IMR-90 (cell line): Measurements from ENCODE around the gene RNU6-1. TPM values are rescaled to one million over a fixed set of nuclear protein-coding genes. Genes with fewer than 3 reads are reported as not detected.

Experiments
- ATAC-seq: fragments of 200-7000 bp; cut with Tn5 transposase; 2 replicates; pipeline ENCODE4 v1.9.1; 2020; ENCODE audit warnings: low read depth, mild to moderate bottlenecking, moderate library complexity
- BruUV-seq: library from RNA; stranded (reverse); fragments of 400-500 nt; replicated peaks from 2 replicates; lab custom pipeline; 2021; lab: Mats Ljungman, UMichigan
- CTCF ChIA-PET: fragments of 300-600 bp; formaldehyde crosslinking; extraction: SDS; loops from one replicate; lab custom pipeline; 2021; ENCODE audit warnings: antibody characterized with exemption; lab: Yijun Ruan, JAX
- POLR2A ChIA-PET: fragments of 300-600 bp; sonication (Branson Sonifier 250); formaldehyde crosslinking; loops from one replicate; lab custom pipeline; 2022; ENCODE audit warnings: antibody characterized with exemption; ENCODE audit not compliant: unreplicated experiment; lab: Charles Lee
- DNase-seq: peaks from one replicate; pipeline ENCODE4 v3.0.0; 2013
- H2AFZ ChIP-seq: replicated peaks from 2 replicates; pipeline ENCODE3; 2013; ENCODE audit warnings: low read length, mild to moderate bottlenecking; ENCODE audit not compliant: poor library complexity
- H2AK5ac ChIP-seq: 2 replicates; pipeline ENCODE4 v1.6.1; 2013; ENCODE audit warnings: low read depth, low read length, inconsistent platforms
- H2AK9ac ChIP-seq: replicated peaks from 2 replicates; pipeline ENCODE3; 2013; ENCODE audit warnings: mild to moderate bottlenecking, low read depth, low read length, moderate library complexity; ENCODE audit not compliant: poor library complexity
- H2BK120ac ChIP-seq: 2 replicates; pipeline ENCODE4 v1.6.1; 2013; ENCODE audit warnings: low read depth, low read length, inconsistent platforms
- H2BK15ac ChIP-seq: 3 replicates; pipeline ENCODE4 v1.6.1; 2013; ENCODE audit warnings: low read depth, low read length, inconsistent platforms
- H2BK20ac ChIP-seq: 2 replicates; pipeline ENCODE4 v1.6.1; 2013; ENCODE audit warnings: low read depth, mild to moderate bottlenecking, inconsistent platforms, low read length, moderate library complexity
- H2BK5ac ChIP-seq: 2 replicates; pipeline ENCODE4 v1.6.1; 2013; ENCODE audit warnings: mild to moderate bottlenecking, low read depth, low read length, inconsistent platforms; ENCODE audit not compliant: poor library complexity, severe bottlenecking
- H3K14ac ChIP-seq: replicated peaks from 2 replicates; pipeline ENCODE4 v1.6.1; 2013; ENCODE audit warnings: low read depth, low read length, inconsistent platforms
- H3K18ac ChIP-seq: 2 replicates; pipeline ENCODE4 v1.6.1; 2013; ENCODE audit warnings: low read depth, low read length, control low read depth
- H3K23ac ChIP-seq: 2 replicates; pipeline ENCODE4 v1.6.1; 2013; ENCODE audit warnings: low read depth, low read length, inconsistent platforms
- H3K27ac ChIP-seq: 2 replicates; pipeline ENCODE4 v1.5.1; 2013; ENCODE audit warnings: mild to moderate bottlenecking, control low read depth, low read length; ENCODE audit not compliant: insufficient read depth
- H3K27me3 ChIP-seq: 2 replicates; pipeline ENCODE4 v1.6.1; 2013; ENCODE audit warnings: low read length; ENCODE audit not compliant: control insufficient read depth, insufficient read depth
- H3K36me3 ChIP-seq: 2 replicates; pipeline ENCODE4 v1.6.1; 2013; ENCODE audit warnings: low read length, mixed read lengths; ENCODE audit not compliant: control insufficient read depth, insufficient read depth
- H3K4ac ChIP-seq: 2 replicates; pipeline ENCODE4 v1.6.1; 2013; ENCODE audit warnings: low read depth, low read length, inconsistent platforms
- H3K4me1 ChIP-seq: 2 replicates; pipeline ENCODE4 v1.6.1; 2013; ENCODE audit warnings: low read length, mixed read lengths; ENCODE audit not compliant: control insufficient read depth, insufficient read depth
- H3K4me2 ChIP-seq: 2 replicates; pipeline ENCODE4 v1.6.1; 2013; ENCODE audit warnings: low read depth, mild to moderate bottlenecking, control low read depth, low read length, moderate library complexity
- H3K4me3 ChIP-seq: 2 replicates; pipeline ENCODE4 v1.5.1; 2013; ENCODE audit warnings: low read depth, mild to moderate bottlenecking, control low read depth, low read length, moderate library complexity; ENCODE audit not compliant: insufficient read depth
- H3K56ac ChIP-seq: 2 replicates; pipeline ENCODE4 v1.6.1; 2013; ENCODE audit warnings: low read length, inconsistent platforms; ENCODE audit not compliant: insufficient read depth; ENCODE audit errors: extremely low read depth
- H3K79me1 ChIP-seq, 2 experiments: 2 replicates each; pipeline ENCODE4 v1.6.1; 2013; ENCODE audit warnings: low read length in 2 of 2, inconsistent platforms in 1 of 2, low read depth in 1 of 2
- H3K9ac ChIP-seq: 2 replicates; pipeline ENCODE4 v1.6.1; 2013; ENCODE audit warnings: low read depth, low read length, control low read depth
- H3K9me1 ChIP-seq: 2 replicates; pipeline ENCODE4 v1.6.1; 2013; ENCODE audit warnings: low read length, inconsistent platforms; ENCODE audit not compliant: insufficient read depth
- H3K9me3 ChIP-seq: 2 replicates; pipeline ENCODE4 v1.6.1; 2013; ENCODE audit warnings: low read length; ENCODE audit not compliant: control insufficient read depth, insufficient read depth
- H4K20me1 ChIP-seq: 2 replicates; pipeline ENCODE4 v1.6.1; 2013; ENCODE audit warnings: low read length, inconsistent platforms; ENCODE audit not compliant: insufficient read depth
- H4K5ac ChIP-seq: 2 replicates; pipeline ENCODE4 v1.6.1; 2013; ENCODE audit warnings: mild to moderate bottlenecking, low read depth, low read length, control low read depth
- H4K8ac ChIP-seq, 2 experiments: 2 replicates each; pipeline ENCODE4 v1.6.1; 2013; ENCODE audit warnings: low read depth in 2 of 2, low read length in 2 of 2, control low read depth in 1 of 2, inconsistent platforms in 1 of 2
- H4K91ac ChIP-seq: 2 replicates; pipeline ENCODE4 v1.6.1; 2013; ENCODE audit warnings: low read depth, low read length, inconsistent platforms; ENCODE audit not compliant: insufficient read depth
- BHLHE40 ChIP-seq: fragments of 150-350 bp; IDR thresholded peaks from 2 replicates; pipeline ENCODE4 v1.6.1; 2016; ENCODE audit warnings: mild to moderate bottlenecking, low read depth, low read length
- CEBPB ChIP-seq: IDR thresholded peaks from 2 replicates; pipeline ENCODE4 v1.6.1; 2012; ENCODE audit warnings: low read depth, low read length, improper control_type of control experiment
- CHD1 ChIP-seq: IDR thresholded peaks from 2 replicates; pipeline ENCODE4 v1.6.1; 2012; ENCODE audit warnings: low read depth, low read length, improper control_type of control experiment
- FOS ChIP-seq: fragments of 150-350 bp; IDR thresholded peaks from 2 replicates; pipeline ENCODE4 v1.6.1; 2016; ENCODE audit warnings: low read depth, low read length
- MAFK ChIP-seq: IDR thresholded peaks from 2 replicates; pipeline ENCODE4 v1.6.1; 2012; ENCODE audit warnings: low read depth, low read length, improper control_type of control experiment
- MAZ ChIP-seq: IDR thresholded peaks from 2 replicates; pipeline ENCODE4 v1.6.1; 2012; ENCODE audit warnings: low read depth, mild to moderate bottlenecking, low read length, improper control_type of control experiment, moderate library complexity, borderline replicate concordance
- MXI1 ChIP-seq: IDR thresholded peaks from 2 replicates; pipeline ENCODE4 v1.6.1; 2012; ENCODE audit warnings: low read depth, mild to moderate bottlenecking, low read length, moderate library complexity, borderline replicate concordance
- NFE2L2 ChIP-seq: fragments of 150-350 bp; IDR thresholded peaks from 2 replicates; pipeline ENCODE4 v1.6.1; 2016; ENCODE audit warnings: low read depth, mild to moderate bottlenecking, low read length
- POLR2A ChIP-seq: IDR thresholded peaks from 2 replicates; pipeline ENCODE4 v1.6.1; 2012; ENCODE audit warnings: mild to moderate bottlenecking, low read depth, low read length
- RAD21 ChIP-seq: IDR thresholded peaks from 2 replicates; pipeline ENCODE4 v1.6.1; 2012; ENCODE audit warnings: low read length, improper control_type of control experiment
- RCOR1 ChIP-seq: IDR thresholded peaks from 2 replicates; pipeline ENCODE4 v1.6.1; 2012; ENCODE audit warnings: mild to moderate bottlenecking, low read length, improper control_type of control experiment; ENCODE audit not compliant: insufficient replicate concordance
- RFX5 ChIP-seq: IDR thresholded peaks from 2 replicates; pipeline ENCODE4 v1.8.0; 2012; ENCODE audit warnings: low read depth, mild to moderate bottlenecking, low read length, moderate library complexity
- SMC3 ChIP-seq: fragments of 150-350 bp; IDR thresholded peaks from 2 replicates; pipeline ENCODE4 v1.6.1; 2016; ENCODE audit warnings: low read depth, mild to moderate bottlenecking, antibody characterized with exemption, low read length, moderate library complexity
- WGBS, 2 experiments: methylation state at CpG; one replicate each; pipeline versions ENCODE4 v1.1.5 to v1.1.7; 2013; ENCODE audit warnings: missing lambda C conversion rate in 2 of 2; ENCODE audit not compliant: insufficient read length in 1 of 2; ENCODE audit errors: extremely low coverage in 2 of 2; 5-methylcytosine and 5-hydroxymethylcytosine counted together
- dilution Hi-C: fragments of 300-500 bp; cut with HindIII; formaldehyde crosslinking; loops from one replicate; pipeline ENCODE4 v1.14.3; 2018; ENCODE audit warnings: low sequenced_read_pairs; ENCODE audit not compliant: unreplicated experiment
- in situ Hi-C: fragments of 300-500 bp; cut with MboI; formaldehyde crosslinking; loops from 3 replicates; pipeline ENCODE4 v1.14.3; 2019; ENCODE audit warnings: low sequenced_read_pairs, inconsistent platforms, mixed read lengths
- intact Hi-C: fragments of 100-400 bp; cut with micrococcal nuclease; formaldehyde crosslinking; loops from 2 replicates; pipeline ENCODE4 v1.10.0; 2022
- polyA plus RNA-seq, 3 experiments: library from polyadenylated mRNA; depleted of rRNA; stranded (reverse); fragments of >200 nt; gene quantifications; 2 replicates each; pipeline ENCODE4 v1.2.3, GENCODE V29; 2012; ENCODE audit warnings: low replicate concordance in 1 of 3
- total RNA-seq: library from RNA; depleted of rRNA; stranded (reverse); fragments of >200 nt; gene quantifications from 2 replicates; pipeline ENCODE4 v1.2.3, GENCODE V29; 2012
- TF ChIP-seq, protein P1 (sequence below): fragments of 150-350 bp; IDR thresholded peaks from 2 replicates; pipeline ENCODE4 v1.6.1; 2016; ENCODE audit warnings: low read depth, mild to moderate bottlenecking, low read length, moderate library complexity, borderline replicate concordance
- TF ChIP-seq, protein P2 (sequence below): conservative IDR thresholded peaks from 2 replicates; pipeline ENCODE4 v1.5.1; 2012; ENCODE audit warnings: mild to moderate bottlenecking, low read depth, low read length, improper control_type of control experiment
- TF ChIP-seq, protein P3 (sequence below): fragments of 150-350 bp; IDR thresholded peaks from 2 replicates; pipeline ENCODE4 v1.6.1; 2017; ENCODE audit warnings: mild to moderate bottlenecking, antibody characterized with exemption, low read length, low read depth

Gene RNU6-1
- total and polyA plus RNA-seq, 2 of the 4 experiments (the other 2 are of a cell fraction), result not detected

DNA sequence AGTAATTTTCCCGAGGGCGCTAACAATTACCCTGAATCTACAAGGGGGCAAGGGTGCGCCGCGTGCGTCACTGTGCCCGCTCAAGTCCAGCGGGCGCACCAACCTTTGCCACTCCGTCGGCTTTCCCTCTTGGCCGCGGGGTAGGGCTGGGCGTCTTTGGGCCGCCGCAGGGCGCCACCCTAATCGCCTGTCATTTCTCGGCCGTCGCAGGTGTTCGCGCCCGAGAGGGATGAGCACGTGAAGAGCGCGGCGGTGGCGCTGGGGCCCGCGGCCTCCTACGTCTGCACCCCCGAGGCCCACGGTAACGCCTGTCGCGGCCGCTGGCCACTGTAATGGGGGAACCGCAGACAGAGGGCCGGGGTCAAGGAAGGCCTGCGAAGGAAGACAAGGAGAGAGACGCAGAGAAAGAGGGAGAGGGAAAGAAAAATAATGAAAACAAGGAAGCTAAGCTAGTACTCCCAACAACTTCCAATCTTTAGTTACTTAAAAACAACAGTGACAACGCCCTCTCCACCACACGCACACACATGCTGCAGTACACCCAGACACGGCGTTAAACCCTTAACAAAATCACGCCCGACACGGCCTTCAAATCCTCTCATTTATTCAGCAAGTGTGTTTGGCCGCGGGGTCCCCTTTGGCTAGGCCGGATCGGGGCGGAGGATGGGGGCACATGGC, 10.7 kb downstream of the RNU6-1 start:
- no peak overlapping the region for H2BK120ac ChIP-seq
- ChIA-PET POLR2A (no interaction called here), CTCF (no interaction called here)
- H3K18ac ChIP-seq, result no peak overlapping the region
- no TSS peak for BruUV-seq
- no peaks in the 10 kb centered on the region; the same call in 1 of the 2 replicates for H3K9me1 ChIP-seq
- H2BK20ac ChIP-seq, result no peak overlapping the region
- H2BK5ac ChIP-seq, result no peak overlapping the region
- H2BK15ac ChIP-seq, result no peak overlapping the region
- intact Hi-C loops (no loop called here), in situ Hi-C loops (no loop called here), dilution Hi-C loops (no loop called here)
- no peaks in the 10 kb centered on the region for H3K79me1 ChIP-seq
- 6% methylated on average over 18 of the region's 54 CpGs; no CpG with 5 or more reads in 1 of the 2 experiments for WGBS, 2 experiments
- H3K9ac ChIP-seq, result no peak overlapping the region
- H3K4me3 ChIP-seq, result no peak overlapping the region
- DNase-seq, result no peak
- H3K4me1 ChIP-seq, result peaks cover 3% of the 10 kb centered on the region; the same call in 1 of the 2 replicates
- H2AK9ac ChIP-seq, result no peak overlapping the region
- no peak for ATAC-seq
- no peak overlapping the region for H3K4me2 ChIP-seq
- peaks cover 95% of the 10 kb centered on the region for H3K27me3 ChIP-seq
- H4K91ac ChIP-seq, result no peak overlapping the region
- H4K20me1 ChIP-seq, result peaks cover 20% of the 10 kb centered on the region
- H2AK5ac ChIP-seq, result no peak overlapping the region
- no peak overlapping the region for H3K56ac ChIP-seq
- H3K4ac ChIP-seq, result no peak overlapping the region
- no peaks in the 10 kb centered on the region for H3K36me3 ChIP-seq
- peaks cover 13% of the 10 kb centered on the region for H3K9me3 ChIP-seq
- H3K14ac ChIP-seq, result no peak overlapping the region
- H3K27ac ChIP-seq, result no peak overlapping the region
- H3K23ac ChIP-seq, result peak overlapping the region; percentile 52; the same call in 1 of the 2 replicates
- H4K5ac ChIP-seq, result no peak overlapping the region
- no peak overlapping the region for H4K8ac ChIP-seq
- H2AFZ ChIP-seq, result no peak overlapping the region
- TF ChIP-seq CEBPB (no peak), RFX5 (no peak), POLR2A (no peak), CHD1 (no peak), MAFK (no peak), BHLHE40 (no peak), MAZ (no peak), RCOR1 (no peak), NFE2L2 (no peak), SMC3 (no peak), RAD21 (no peak), MXI1 (no peak), FOS (no peak)
- TF ChIP-seq, protein P1, sequence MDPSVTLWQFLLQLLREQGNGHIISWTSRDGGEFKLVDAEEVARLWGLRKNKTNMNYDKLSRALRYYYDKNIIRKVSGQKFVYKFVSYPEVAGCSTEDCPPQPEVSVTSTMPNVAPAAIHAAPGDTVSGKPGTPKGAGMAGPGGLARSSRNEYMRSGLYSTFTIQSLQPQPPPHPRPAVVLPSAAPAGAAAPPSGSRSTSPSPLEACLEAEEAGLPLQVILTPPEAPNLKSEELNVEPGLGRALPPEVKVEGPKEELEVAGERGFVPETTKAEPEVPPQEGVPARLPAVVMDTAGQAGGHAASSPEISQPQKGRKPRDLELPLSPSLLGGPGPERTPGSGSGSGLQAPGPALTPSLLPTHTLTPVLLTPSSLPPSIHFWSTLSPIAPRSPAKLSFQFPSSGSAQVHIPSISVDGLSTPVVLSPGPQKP, result no peak
- TF ChIP-seq, protein P2, sequence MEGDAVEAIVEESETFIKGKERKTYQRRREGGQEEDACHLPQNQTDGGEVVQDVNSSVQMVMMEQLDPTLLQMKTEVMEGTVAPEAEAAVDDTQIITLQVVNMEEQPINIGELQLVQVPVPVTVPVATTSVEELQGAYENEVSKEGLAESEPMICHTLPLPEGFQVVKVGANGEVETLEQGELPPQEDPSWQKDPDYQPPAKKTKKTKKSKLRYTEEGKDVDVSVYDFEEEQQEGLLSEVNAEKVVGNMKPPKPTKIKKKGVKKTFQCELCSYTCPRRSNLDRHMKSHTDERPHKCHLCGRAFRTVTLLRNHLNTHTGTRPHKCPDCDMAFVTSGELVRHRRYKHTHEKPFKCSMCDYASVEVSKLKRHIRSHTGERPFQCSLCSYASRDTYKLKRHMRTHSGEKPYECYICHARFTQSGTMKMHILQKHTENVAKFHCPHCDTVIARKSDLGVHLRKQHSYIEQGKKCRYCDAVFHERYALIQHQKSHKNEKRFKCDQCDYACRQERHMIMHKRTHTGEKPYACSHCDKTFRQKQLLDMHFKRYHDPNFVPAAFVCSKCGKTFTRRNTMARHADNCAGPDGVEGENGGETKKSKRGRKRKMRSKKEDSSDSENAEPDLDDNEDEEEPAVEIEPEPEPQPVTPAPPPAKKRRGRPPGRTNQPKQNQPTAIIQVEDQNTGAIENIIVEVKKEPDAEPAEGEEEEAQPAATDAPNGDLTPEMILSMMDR, result no peak
- TF ChIP-seq, protein P3, sequence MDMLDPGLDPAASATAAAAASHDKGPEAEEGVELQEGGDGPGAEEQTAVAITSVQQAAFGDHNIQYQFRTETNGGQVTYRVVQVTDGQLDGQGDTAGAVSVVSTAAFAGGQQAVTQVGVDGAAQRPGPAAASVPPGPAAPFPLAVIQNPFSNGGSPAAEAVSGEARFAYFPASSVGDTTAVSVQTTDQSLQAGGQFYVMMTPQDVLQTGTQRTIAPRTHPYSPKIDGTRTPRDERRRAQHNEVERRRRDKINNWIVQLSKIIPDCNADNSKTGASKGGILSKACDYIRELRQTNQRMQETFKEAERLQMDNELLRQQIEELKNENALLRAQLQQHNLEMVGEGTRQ, result no peak
